Chondrocyte (in vitro differentiated cells): ENCODE data around the gene PRKAG2. TPM values are rescaled to one million over a fixed set of nuclear protein-coding genes. Genes with fewer than 3 reads are reported as not detected.
"Not testable (repeated sequence)": the region's sequence is repeated elsewhere in the genome, so short reads cannot be mapped to it uniquely, and the experiment has no call there.

ENCODE experiments used
- DNase-seq: peaks from one replicate; pipeline ENCODE4 v3.0.0; 2021; ENCODE audit warnings: mixed read lengths, low spot score
- H3K27ac Mint-ChIP-seq: one replicate; pipeline ENCODE4 v1.8.0; 2021; ENCODE audit warnings: mild to moderate bottlenecking, moderate library complexity, mixed read lengths; ENCODE audit not compliant: unreplicated experiment
- H3K27me3 Mint-ChIP-seq: 2 replicates; pipeline ENCODE4 v1.8.0; 2021; ENCODE audit warnings: low read depth, mixed read lengths
- H3K36me3 Mint-ChIP-seq: 2 replicates; pipeline ENCODE4 v1.8.0; 2021; ENCODE audit warnings: low read depth, mixed read lengths
- H3K4me1 Mint-ChIP-seq: 2 replicates; pipeline ENCODE4 v1.8.0; 2021; ENCODE audit warnings: low read depth, mild to moderate bottlenecking, mixed read lengths
- H3K4me3 Mint-ChIP-seq: one replicate; pipeline ENCODE4 v1.8.0; 2021; ENCODE audit warnings: mild to moderate bottlenecking, moderate library complexity, mixed read lengths; ENCODE audit not compliant: unreplicated experiment
- H3K9me3 Mint-ChIP-seq: 2 replicates; pipeline ENCODE4 v1.8.0; 2021; ENCODE audit warnings: low read depth, mixed read lengths
- total RNA-seq: library from RNA; stranded (reverse); gene quantifications from 3 replicates; pipeline ENCODE4 v1.2.1, GENCODE V29; 2021
- TF ChIP-seq, protein P1 (sequence below): fragments of 200-600 bp; sonication (generic); IDR thresholded peaks from 2 replicates; pipeline ENCODE4 v1.5.0; 2021; ENCODE audit warnings: antibody characterized with exemption, mild to moderate bottlenecking, moderate library complexity

Gene PRKAG2
- total RNA-seq, 1 donor from 2014 or later = 35.4 TPM

DNA sequence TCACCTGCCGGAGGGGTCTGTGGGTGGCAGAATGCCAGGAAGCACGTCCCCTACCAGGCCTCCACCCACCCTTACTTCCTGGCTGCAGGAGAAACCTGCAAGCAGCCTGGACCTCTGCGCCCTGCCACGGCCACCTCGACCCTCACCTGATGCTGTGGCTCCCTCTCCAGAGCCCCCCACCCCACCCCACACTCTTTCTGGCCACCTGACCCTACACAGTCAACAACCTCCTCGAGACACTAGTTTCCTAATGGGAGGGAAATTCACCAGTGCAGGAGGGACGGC is 91.3 kb downstream of the PRKAG2 start:
- Mint-ChIP-seq H3K27ac (no peak overlapping the region), H3K9me3 (no peaks in the 10 kb centered on the region), H3K4me3 (no peak overlapping the region), H3K36me3 (no peaks in the 10 kb centered on the region), H3K4me1 (peaks cover 5% of the 10 kb centered on the region), H3K27me3 (peaks cover 14% of the 10 kb centered on the region)
- TF ChIP-seq, protein P1, sequence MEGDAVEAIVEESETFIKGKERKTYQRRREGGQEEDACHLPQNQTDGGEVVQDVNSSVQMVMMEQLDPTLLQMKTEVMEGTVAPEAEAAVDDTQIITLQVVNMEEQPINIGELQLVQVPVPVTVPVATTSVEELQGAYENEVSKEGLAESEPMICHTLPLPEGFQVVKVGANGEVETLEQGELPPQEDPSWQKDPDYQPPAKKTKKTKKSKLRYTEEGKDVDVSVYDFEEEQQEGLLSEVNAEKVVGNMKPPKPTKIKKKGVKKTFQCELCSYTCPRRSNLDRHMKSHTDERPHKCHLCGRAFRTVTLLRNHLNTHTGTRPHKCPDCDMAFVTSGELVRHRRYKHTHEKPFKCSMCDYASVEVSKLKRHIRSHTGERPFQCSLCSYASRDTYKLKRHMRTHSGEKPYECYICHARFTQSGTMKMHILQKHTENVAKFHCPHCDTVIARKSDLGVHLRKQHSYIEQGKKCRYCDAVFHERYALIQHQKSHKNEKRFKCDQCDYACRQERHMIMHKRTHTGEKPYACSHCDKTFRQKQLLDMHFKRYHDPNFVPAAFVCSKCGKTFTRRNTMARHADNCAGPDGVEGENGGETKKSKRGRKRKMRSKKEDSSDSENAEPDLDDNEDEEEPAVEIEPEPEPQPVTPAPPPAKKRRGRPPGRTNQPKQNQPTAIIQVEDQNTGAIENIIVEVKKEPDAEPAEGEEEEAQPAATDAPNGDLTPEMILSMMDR = no peak
- DNase-seq = peak; percentile 73

DNA sequence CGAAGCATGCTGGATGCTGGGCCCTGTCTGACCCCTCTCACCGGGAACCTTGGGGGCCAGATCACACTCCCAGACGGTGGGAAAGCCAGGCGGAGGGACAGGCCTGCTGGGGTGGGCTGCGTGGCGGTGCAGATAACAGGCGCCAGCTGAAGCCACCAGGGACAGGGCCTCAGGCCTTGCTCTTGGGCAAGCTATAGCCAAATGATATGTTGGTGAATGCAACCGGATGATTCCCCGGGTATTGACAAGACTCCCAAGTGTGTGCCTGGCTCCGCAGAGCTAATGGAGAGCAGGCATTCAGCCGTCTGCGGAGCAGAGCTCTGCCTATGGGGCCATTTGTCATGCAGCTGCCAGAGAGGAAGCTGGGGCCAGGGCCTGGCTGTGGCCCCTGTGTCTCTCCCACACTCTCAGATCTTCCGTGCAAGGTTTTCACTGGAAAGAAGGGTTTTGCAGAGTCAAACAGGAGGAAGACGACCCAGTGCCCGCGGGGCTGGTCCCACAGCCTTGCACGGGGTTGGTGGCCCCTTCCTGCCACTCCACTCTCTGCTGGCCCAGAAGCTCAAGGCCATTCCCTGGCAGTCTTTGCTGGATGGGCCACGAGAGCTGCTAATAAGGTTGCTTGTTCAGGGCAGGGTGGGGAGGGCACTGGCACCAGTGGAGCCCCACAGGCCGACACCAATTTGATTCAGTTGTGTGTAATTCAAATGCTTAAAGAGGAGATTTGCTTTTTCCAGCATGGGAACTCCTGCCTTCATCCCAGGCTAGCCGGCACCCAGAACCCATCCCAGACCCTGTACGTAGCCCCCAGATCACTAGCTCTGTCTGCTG is 91.8 kb downstream of the PRKAG2 start:
- Mint-ChIP-seq H3K4me1 (peaks cover 5% of the 10 kb centered on the region), H3K4me3 (no peak overlapping the region), H3K27ac (no peak overlapping the region), H3K27me3 (peaks cover 19% of the 10 kb centered on the region), H3K9me3 (no peaks in the 10 kb centered on the region), H3K36me3 (no peaks in the 10 kb centered on the region)
- TF ChIP-seq, protein P1 = no peak
- peak; percentile 73 for DNase-seq

DNA sequence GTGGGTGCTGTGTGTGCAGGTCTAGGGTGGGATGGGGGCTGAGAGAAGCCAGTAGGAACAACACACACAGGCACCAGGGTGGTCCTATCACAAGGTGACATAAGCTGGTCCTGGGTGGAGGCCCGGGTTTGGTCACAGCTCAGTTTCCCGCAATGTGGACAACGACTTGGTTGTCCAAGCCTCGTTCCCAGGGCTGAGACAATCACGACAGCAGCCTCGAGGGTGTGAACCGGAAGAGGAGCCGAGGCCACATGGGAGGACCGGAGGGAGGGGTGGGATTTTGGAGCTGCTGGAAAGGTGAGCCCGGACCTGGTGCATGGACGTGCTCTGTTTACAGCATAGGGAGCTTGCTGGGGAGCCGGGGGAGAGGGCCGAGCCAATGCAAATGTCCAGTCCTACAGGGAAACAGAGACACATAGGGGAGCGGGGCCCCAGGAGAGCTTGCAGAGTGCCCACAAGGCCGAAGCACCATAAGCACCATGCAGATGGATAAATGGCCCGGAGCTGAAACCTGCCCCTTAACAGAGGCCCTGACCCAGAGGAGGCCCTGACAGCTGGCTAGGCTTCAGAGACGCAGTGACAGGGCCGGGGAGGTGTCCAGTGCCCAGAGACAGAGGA is 92.8 kb downstream of the PRKAG2 start:
- Mint-ChIP-seq H3K27ac (no peak overlapping the region), H3K4me3 (no peak overlapping the region), H3K4me1 (peaks cover 5% of the 10 kb centered on the region), H3K27me3 (peaks cover 15% of the 10 kb centered on the region), H3K9me3 (no peaks in the 10 kb centered on the region), H3K36me3 (no peaks in the 10 kb centered on the region)
- peak; percentile 68 for DNase-seq
- TF ChIP-seq, protein P1 = no peak

DNA sequence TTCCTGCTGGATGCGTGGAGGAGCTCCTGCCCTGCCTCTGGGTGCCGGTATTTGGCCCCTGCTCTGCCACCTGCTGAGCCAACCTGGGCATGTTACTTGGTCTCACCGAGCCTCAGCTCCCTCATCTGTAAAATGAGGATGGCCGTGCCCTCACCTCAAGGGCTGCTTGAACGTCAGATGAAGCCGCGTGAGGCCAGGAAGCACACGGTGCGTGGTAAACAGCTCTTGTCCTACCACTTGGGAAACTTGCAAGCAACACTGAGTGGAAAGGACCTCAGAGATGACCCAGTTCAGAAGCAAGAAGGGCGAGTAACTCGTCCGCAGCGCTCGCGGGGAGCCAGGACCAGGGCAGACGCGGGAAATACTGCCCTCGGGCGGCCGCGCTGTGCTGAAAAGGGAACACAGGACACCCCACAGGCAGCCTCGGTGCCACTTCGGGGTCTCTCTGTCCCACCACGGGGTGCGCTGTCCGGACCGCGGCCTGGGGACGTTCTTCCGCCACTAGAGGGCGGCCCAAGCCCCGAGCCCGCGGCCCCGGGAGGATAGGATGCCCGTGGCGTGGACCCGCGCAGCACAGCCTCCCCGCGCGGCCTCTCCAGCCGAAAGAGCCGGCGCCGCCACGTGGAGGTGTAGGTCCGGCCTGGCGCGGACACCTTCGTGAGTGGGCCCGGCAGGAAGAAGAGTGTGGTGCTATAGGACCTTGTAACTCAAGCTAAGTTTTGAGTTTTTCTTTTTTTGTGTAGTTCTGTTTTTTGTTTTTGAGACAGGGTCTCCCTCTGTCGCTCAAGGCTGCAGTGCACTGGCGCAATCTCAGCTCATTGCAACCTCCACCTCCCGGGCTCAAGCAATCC is 94.1 kb downstream of the PRKAG2 start:
- peaks cover 5% of the 10 kb centered on the region for H3K4me1 Mint-ChIP-seq
- peak overlapping the region; percentile 59 for H3K4me3 Mint-ChIP-seq
- H3K36me3 Mint-ChIP-seq = no peaks in the 10 kb centered on the region
- DNase-seq = peak; percentile 82
- H3K27me3 Mint-ChIP-seq = peaks cover 15% of the 10 kb centered on the region
- TF ChIP-seq, protein P1 = peak; percentile 100
- H3K27ac Mint-ChIP-seq = no peak overlapping the region
- H3K9me3 Mint-ChIP-seq = peaks cover 7% of the 10 kb centered on the region

GRCh38 chr7:151782256-151782597 is 94.7 kb downstream of the PRKAG2 start:
- not testable (repeated sequence) for DNase-seq, H3K4me1 Mint-ChIP-seq, H3K36me3 Mint-ChIP-seq, H3K4me3 Mint-ChIP-seq, H3K9me3 Mint-ChIP-seq, H3K27ac Mint-ChIP-seq
- H3K27me3 Mint-ChIP-seq = peaks cover 15% of the 10 kb centered on the region
